Measurements from ENCODE around the gene HLTF. TPM values are rescaled to one million over a fixed set of nuclear protein-coding genes. Genes with fewer than 3 reads are reported as not detected.

HLTF gene
- total and polyA plus RNA-seq, 2 of the 4 experiments (the other 2 are of a cell fraction): 12.6 to 39.1 TPM

DNA sequence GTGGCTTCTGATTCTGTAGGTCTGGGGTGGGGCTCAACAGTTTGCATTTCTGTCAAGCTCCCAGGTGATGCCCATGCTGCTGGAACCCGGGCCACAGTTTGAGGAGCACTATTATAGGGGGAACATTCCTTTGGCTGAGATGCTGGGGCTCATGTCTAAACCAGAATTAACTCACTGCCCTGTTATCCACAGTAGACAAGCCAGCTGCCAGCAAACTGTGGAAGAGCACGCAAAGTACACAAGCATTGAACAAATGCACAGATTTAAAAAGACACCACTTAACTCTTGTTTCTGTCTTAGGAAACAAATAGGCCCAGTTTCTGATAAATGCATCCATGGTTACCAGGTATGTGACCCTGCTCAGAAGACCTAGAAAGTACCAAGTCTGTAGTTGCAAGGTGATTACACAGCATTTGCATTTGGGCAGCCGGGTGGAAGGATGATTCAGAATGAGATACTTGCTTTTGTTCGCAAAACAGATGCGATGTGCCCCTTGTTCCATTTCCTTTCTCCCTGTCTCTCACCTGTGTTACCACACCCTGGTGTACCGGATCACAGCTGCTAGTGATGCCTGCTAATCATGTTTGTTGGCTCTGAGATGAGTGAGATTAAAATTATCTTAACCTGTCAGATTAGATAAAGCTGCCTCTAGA lies 82.6 kb downstream of the HLTF start:
- Histone ChIP-seq H3K18ac (ENCODE audit: low read depth, low read length) (peak overlapping the region; percentile 87), H2BK20ac (ENCODE audit: low read depth, low read length) (peak overlapping the region; percentile 82), H3K36me3 (ENCODE audit: control insufficient read depth, insufficient read depth, low read length) (peaks cover 15% of the 10 kb centered on the region), H3K4ac (ENCODE audit: low read depth, low read length) (peak overlapping the region; percentile 74), H3K9me1 (ENCODE audit: insufficient read depth, low read length) (peaks cover 22% of the 10 kb centered on the region), H4K20me1 (ENCODE audit: insufficient read depth, low read length) (no peaks in the 10 kb centered on the region), H2AFZ (replicated peaks; ENCODE audit: low read length, poor library complexity) (no peak overlapping the region), H3K4me3 (ENCODE audit: insufficient read depth, low read depth, low read length) (no peak overlapping the region), H4K8ac (ENCODE audit: low read depth in 2 of 2, low read length in 2 of 2) (peak overlapping the region; percentile 11 to 84; a peak in 3 of 4 replicates), H3K23ac (ENCODE audit: low read depth, low read length) (peak overlapping the region; percentile 72; the same call in 1 of the 2 replicates), H3K56ac (ENCODE audit: extremely low read depth, insufficient read depth, low read length) (no peak overlapping the region), H2BK120ac (ENCODE audit: low read depth, low read length) (peak overlapping the region; percentile 92), H4K91ac (ENCODE audit: insufficient read depth, low read depth, low read length) (peak overlapping the region; percentile 91), H3K9ac (ENCODE audit: low read depth, low read length) (no peak overlapping the region; the same call in 1 of the 2 replicates), H3K4me2 (ENCODE audit: low read depth, low read length) (no peak overlapping the region), H4K5ac (ENCODE audit: low read depth, low read length) (peak overlapping the region; percentile 55), H3K4me1 (ENCODE audit: control insufficient read depth, insufficient read depth, low read length) (peaks cover 13% of the 10 kb centered on the region), H2BK5ac (ENCODE audit: low read depth, low read length, poor library complexity, severe bottlenecking) (peak overlapping the region; percentile 81), H2AK5ac (ENCODE audit: low read depth, low read length) (peak overlapping the region; percentile 93), H2BK15ac (ENCODE audit: low read depth, low read length) (peak overlapping the region; percentile 95; the same call in 2 of the 3 replicates), H3K9me3 (ENCODE audit: control insufficient read depth, insufficient read depth, low read length) (no peaks in the 10 kb centered on the region), H3K27ac (ENCODE audit: insufficient read depth, low read length) (peak overlapping the region; percentile 26; the same call in 1 of the 2 replicates), H3K27me3 (ENCODE audit: control insufficient read depth, insufficient read depth, low read length) (no peaks in the 10 kb centered on the region), H2AK9ac (replicated peaks; ENCODE audit: low read depth, low read length, poor library complexity) (peak overlapping the region; percentile 19), H3K14ac (replicated peaks; ENCODE audit: low read depth, low read length) (peak overlapping the region; percentile 77; the same call in 1 of the 2 replicates), H3K79me1 (ENCODE audit: low read depth in 1 of 2, low read length in 2 of 2) (peaks cover 23 to 54% of the 10 kb centered on the region in 2 experiments)
- BruUV-seq (replicated peaks): no TSS peak
- DNase-seq (no peak), ATAC-seq (ENCODE audit: low read depth) (no peak)
- in situ Hi-C loops (cut with MboI; ENCODE audit: low sequenced_read_pairs) (no loop called here), intact Hi-C loops (cut with micrococcal nuclease) (no loop called here), dilution Hi-C loops (cut with HindIII; ENCODE audit: low sequenced_read_pairs, unreplicated experiment) (no loop called here)
- CTCF ChIA-PET: no interaction called here
- TF ChIP-seq, protein P1, sequence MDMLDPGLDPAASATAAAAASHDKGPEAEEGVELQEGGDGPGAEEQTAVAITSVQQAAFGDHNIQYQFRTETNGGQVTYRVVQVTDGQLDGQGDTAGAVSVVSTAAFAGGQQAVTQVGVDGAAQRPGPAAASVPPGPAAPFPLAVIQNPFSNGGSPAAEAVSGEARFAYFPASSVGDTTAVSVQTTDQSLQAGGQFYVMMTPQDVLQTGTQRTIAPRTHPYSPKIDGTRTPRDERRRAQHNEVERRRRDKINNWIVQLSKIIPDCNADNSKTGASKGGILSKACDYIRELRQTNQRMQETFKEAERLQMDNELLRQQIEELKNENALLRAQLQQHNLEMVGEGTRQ (IDR thresholded peaks at IDR 0.05; ENCODE audit: low read depth, low read length): no peak
- TF ChIP-seq SMC3 (IDR thresholded peaks at IDR 0.05; ENCODE audit: low read depth, low read length): no peak
- no peak for TF ChIP-seq CEBPB (IDR thresholded peaks at IDR 0.05; ENCODE audit: low read depth, low read length)
- TF ChIP-seq RFX5 (IDR thresholded peaks at IDR 0.05; ENCODE audit: low read depth, low read length): no peak
- TF ChIP-seq FOS (IDR thresholded peaks at IDR 0.05; ENCODE audit: low read depth, low read length): no peak
- TF ChIP-seq MXI1 (IDR thresholded peaks at IDR 0.05; ENCODE audit: borderline replicate concordance, low read depth, low read length): no peak
- no peak for TF ChIP-seq RAD21 (IDR thresholded peaks at IDR 0.05; ENCODE audit: low read length)
- TF ChIP-seq MAZ (IDR thresholded peaks at IDR 0.05; ENCODE audit: borderline replicate concordance, low read depth, low read length): no peak
- no peak for TF ChIP-seq CHD1 (IDR thresholded peaks at IDR 0.05; ENCODE audit: low read depth, low read length)
- TF ChIP-seq RCOR1 (IDR thresholded peaks at IDR 0.05; ENCODE audit: insufficient replicate concordance, low read length): no peak
- TF ChIP-seq, protein P2, sequence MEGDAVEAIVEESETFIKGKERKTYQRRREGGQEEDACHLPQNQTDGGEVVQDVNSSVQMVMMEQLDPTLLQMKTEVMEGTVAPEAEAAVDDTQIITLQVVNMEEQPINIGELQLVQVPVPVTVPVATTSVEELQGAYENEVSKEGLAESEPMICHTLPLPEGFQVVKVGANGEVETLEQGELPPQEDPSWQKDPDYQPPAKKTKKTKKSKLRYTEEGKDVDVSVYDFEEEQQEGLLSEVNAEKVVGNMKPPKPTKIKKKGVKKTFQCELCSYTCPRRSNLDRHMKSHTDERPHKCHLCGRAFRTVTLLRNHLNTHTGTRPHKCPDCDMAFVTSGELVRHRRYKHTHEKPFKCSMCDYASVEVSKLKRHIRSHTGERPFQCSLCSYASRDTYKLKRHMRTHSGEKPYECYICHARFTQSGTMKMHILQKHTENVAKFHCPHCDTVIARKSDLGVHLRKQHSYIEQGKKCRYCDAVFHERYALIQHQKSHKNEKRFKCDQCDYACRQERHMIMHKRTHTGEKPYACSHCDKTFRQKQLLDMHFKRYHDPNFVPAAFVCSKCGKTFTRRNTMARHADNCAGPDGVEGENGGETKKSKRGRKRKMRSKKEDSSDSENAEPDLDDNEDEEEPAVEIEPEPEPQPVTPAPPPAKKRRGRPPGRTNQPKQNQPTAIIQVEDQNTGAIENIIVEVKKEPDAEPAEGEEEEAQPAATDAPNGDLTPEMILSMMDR (conservative IDR thresholded peaks at IDR 0.05; ENCODE audit: low read depth, low read length): no peak
- TF ChIP-seq, protein P3, sequence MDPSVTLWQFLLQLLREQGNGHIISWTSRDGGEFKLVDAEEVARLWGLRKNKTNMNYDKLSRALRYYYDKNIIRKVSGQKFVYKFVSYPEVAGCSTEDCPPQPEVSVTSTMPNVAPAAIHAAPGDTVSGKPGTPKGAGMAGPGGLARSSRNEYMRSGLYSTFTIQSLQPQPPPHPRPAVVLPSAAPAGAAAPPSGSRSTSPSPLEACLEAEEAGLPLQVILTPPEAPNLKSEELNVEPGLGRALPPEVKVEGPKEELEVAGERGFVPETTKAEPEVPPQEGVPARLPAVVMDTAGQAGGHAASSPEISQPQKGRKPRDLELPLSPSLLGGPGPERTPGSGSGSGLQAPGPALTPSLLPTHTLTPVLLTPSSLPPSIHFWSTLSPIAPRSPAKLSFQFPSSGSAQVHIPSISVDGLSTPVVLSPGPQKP (IDR thresholded peaks at IDR 0.05; ENCODE audit: borderline replicate concordance, low read depth, low read length): no peak
- TF ChIP-seq NFE2L2 (IDR thresholded peaks at IDR 0.05; ENCODE audit: low read depth, low read length): no peak
- no peak for TF ChIP-seq POLR2A (IDR thresholded peaks at IDR 0.05; ENCODE audit: low read depth, low read length)
- POLR2A ChIA-PET (ENCODE audit: unreplicated experiment): interaction anchor here (0.6 kb wide), 1 partner anchor 49 kb away, joined by 4 read pairs; no protein-coding TSS in a partner anchor
- WGBS, 2 experiments (ENCODE audit: extremely low coverage in 2 of 2, insufficient read length in 1 of 2): no CpG with 5 or more reads among the region's 6 CpGs

All from IMR-90 (cell line).